ENCODE results near the gene TDRD12. TPM values are rescaled to one million over a fixed set of nuclear protein-coding genes. Genes with fewer than 3 reads are reported as not detected.

Gene TDRD12
- total and polyA plus RNA-seq, 5 donors = 0.06 to 1.0 (median 0.13) TPM; not detected in 1

- 82% methylated on average over 14 of the region's 14 CpGs for WGBS
- Histone ChIP-seq H3K4me3 (ENCODE audit: low read length) (no peak within 1 kb of the TSS), H3K27ac (ENCODE audit: low read length) (no peak within 1 kb of the TSS), H3K27me3 (ENCODE audit: control insufficient read depth, insufficient read depth) (no peaks in the 10 kb centered on the region), H3K4me1 (ENCODE audit: control insufficient read depth, insufficient read depth, low read length) (no peaks in the 10 kb centered on the region), H3K9me3 (ENCODE audit: control insufficient read depth, low read length) (no peaks in the 10 kb centered on the region)
- no peak for ATAC-seq
- no peak for DNase-seq
- intact Hi-C loops (cut with DNase I) = no loop called here
Observed at GRCh38 chr19:32869369-32869965, 149.9 kb downstream of the TDRD12 start, which contains the start of gene SLC7A9. Gene SLC7A9 (minus strand): TSS chr19:32869767. CDS start chr19:32868534, 1,233 bp downstream.

GRCh38 chr19:32869966-32870573 is 150.5 kb downstream of the TDRD12 start:
- H3K9me3 ChIP-seq (ENCODE audit: control insufficient read depth, low read length) = no peaks in the 10 kb centered on the region
- ATAC-seq (no peak), DNase-seq (no peak)
- no peak overlapping the region for H3K27ac ChIP-seq (ENCODE audit: low read length)
- H3K27me3 ChIP-seq (ENCODE audit: control insufficient read depth, insufficient read depth) = no peaks in the 10 kb centered on the region
- H3K4me1 ChIP-seq (ENCODE audit: control insufficient read depth, insufficient read depth, low read length) = no peaks in the 10 kb centered on the region
- no peak overlapping the region for H3K4me3 ChIP-seq (ENCODE audit: low read length)
- 68% methylated on average over 18 of the region's 18 CpGs for WGBS
- intact Hi-C loops (cut with DNase I) = no loop called here

GRCh38 chr19:32870981-32871451 is 151.4 kb downstream of the TDRD12 start:
- H3K9me3 ChIP-seq (ENCODE audit: control insufficient read depth, low read length) = no peaks in the 10 kb centered on the region
- no peaks in the 10 kb centered on the region for H3K4me1 ChIP-seq (ENCODE audit: control insufficient read depth, insufficient read depth, low read length)
- intact Hi-C loops (cut with DNase I) = no loop called here
- H3K4me3 ChIP-seq (ENCODE audit: low read length) = no peak overlapping the region
- 70% methylated on average over 12 of the region's 12 CpGs for WGBS
- no peaks in the 10 kb centered on the region for H3K27me3 ChIP-seq (ENCODE audit: control insufficient read depth, insufficient read depth)
- no peak for DNase-seq
- ATAC-seq = no peak
- H3K27ac ChIP-seq (ENCODE audit: low read length) = no peak overlapping the region

- WGBS = 89% methylated on average over 3 of the region's 3 CpGs
- Histone ChIP-seq H3K4me3 (ENCODE audit: low read length) (no peak overlapping the region), H3K27me3 (ENCODE audit: control insufficient read depth, insufficient read depth) (no peaks in the 10 kb centered on the region), H3K4me1 (ENCODE audit: control insufficient read depth, insufficient read depth, low read length) (no peaks in the 10 kb centered on the region), H3K9me3 (ENCODE audit: control insufficient read depth, low read length) (no peaks in the 10 kb centered on the region), H3K27ac (ENCODE audit: low read length) (no peak overlapping the region)
- no peak for ATAC-seq
- intact Hi-C loops (cut with DNase I) = no loop called here
- DNase-seq = no peak
Observed at GRCh38 chr19:32872391-32872790, 152.8 kb downstream of the TDRD12 start.

- intact Hi-C loops (cut with DNase I) = no loop called here
- DNase-seq (no peak), ATAC-seq (no peak)
- no peaks in the 10 kb centered on the region for H3K4me1 ChIP-seq (ENCODE audit: control insufficient read depth, insufficient read depth, low read length)
- no peaks in the 10 kb centered on the region for H3K27me3 ChIP-seq (ENCODE audit: control insufficient read depth, insufficient read depth)
- no peak overlapping the region for H3K27ac ChIP-seq (ENCODE audit: low read length)
- WGBS = 89% methylated on average over 18 of the region's 18 CpGs
- no peaks in the 10 kb centered on the region for H3K9me3 ChIP-seq (ENCODE audit: control insufficient read depth, low read length)
- no peak overlapping the region for H3K4me3 ChIP-seq (ENCODE audit: low read length)
Observed at GRCh38 chr19:32873247-32873959, 153.8 kb downstream of the TDRD12 start.

- peak in 1 of 3 donors; percentile 11 for DNase-seq
- Histone ChIP-seq H3K9me3 (ENCODE audit: control insufficient read depth, low read length) (no peaks in the 10 kb centered on the region), H3K27me3 (ENCODE audit: control insufficient read depth, insufficient read depth) (no peaks in the 10 kb centered on the region), H3K4me3 (ENCODE audit: low read length) (no peak overlapping the region), H3K4me1 (ENCODE audit: control insufficient read depth, insufficient read depth, low read length) (no peaks in the 10 kb centered on the region), H3K27ac (ENCODE audit: low read length) (no peak overlapping the region)
- ATAC-seq = no peak
- WGBS = 87% methylated on average over 9 of the region's 9 CpGs
- intact Hi-C loops (cut with DNase I) = no loop called here
Observed at GRCh38 chr19:32874605-32875004, 155.0 kb downstream of the TDRD12 start.

- Histone ChIP-seq H3K4me1 (ENCODE audit: control insufficient read depth, insufficient read depth, low read length) (no peaks in the 10 kb centered on the region), H3K9me3 (ENCODE audit: control insufficient read depth, low read length) (no peaks in the 10 kb centered on the region), H3K4me3 (ENCODE audit: low read length) (no peak overlapping the region), H3K27ac (ENCODE audit: low read length) (no peak overlapping the region), H3K27me3 (ENCODE audit: control insufficient read depth, insufficient read depth) (no peaks in the 10 kb centered on the region)
- no peak for ATAC-seq
- intact Hi-C loops (cut with DNase I) = no loop called here
- 67% methylated on average over 7 of the region's 7 CpGs for WGBS
- no peak for DNase-seq
Observed at GRCh38 chr19:32875428-32875827, 155.9 kb downstream of the TDRD12 start.

- ATAC-seq (no peak), DNase-seq (no peak)
- H3K4me1 ChIP-seq (ENCODE audit: control insufficient read depth, insufficient read depth, low read length) = no peaks in the 10 kb centered on the region
- H3K27me3 ChIP-seq (ENCODE audit: control insufficient read depth, insufficient read depth) = no peaks in the 10 kb centered on the region
- no peak overlapping the region for H3K27ac ChIP-seq (ENCODE audit: low read length)
- intact Hi-C loops (cut with DNase I) = no loop called here
- H3K4me3 ChIP-seq (ENCODE audit: low read length) = no peak overlapping the region
- H3K9me3 ChIP-seq (ENCODE audit: control insufficient read depth, low read length) = no peaks in the 10 kb centered on the region
- WGBS = 89% methylated on average over 9 of the region's 9 CpGs
Observed at GRCh38 chr19:32876236-32876918, 156.8 kb downstream of the TDRD12 start.

- no peaks in the 10 kb centered on the region for H3K9me3 ChIP-seq (ENCODE audit: control insufficient read depth, low read length)
- no peak overlapping the region for H3K27ac ChIP-seq (ENCODE audit: low read length)
- no peak for DNase-seq
- no peak for ATAC-seq
- H3K4me3 ChIP-seq (ENCODE audit: low read length) = no peak overlapping the region
- no peaks in the 10 kb centered on the region for H3K27me3 ChIP-seq (ENCODE audit: control insufficient read depth, insufficient read depth)
- no peaks in the 10 kb centered on the region for H3K4me1 ChIP-seq (ENCODE audit: control insufficient read depth, insufficient read depth, low read length)
- WGBS = 84% methylated on average over 12 of the region's 12 CpGs
- intact Hi-C loops (cut with DNase I) = no loop called here
Observed at GRCh38 chr19:32876919-32877285, 157.3 kb downstream of the TDRD12 start.

Data from right cardiac atrium (tissue), 5 donors.